ENCODE measurements around the gene MS4A8.

Gene MS4A8

DNA sequence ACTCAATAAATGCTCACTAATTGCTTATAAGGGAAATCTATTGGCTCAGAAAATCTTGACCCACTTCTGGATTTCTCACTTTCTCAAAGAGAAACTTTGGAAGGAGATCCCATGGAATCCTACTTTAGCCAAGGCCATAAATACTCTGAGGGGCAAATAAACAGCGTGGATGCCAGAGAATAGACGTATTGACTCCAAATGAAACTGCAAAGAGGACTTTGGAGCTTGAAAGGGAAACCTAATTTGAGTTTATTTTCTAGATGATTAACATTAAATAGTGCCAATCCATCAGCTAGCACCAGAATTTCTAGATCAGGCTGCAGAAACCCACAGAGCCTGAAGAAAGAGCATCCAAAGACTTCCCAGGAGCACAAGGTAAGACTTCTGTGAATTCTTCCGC lies 25.0 kb downstream of the MS4A8 start, which contains the start of gene MS4A18:
TSS of gene MS4A18 (plus strand) at position 301 of the 400 bp plus-strand sequence.
- H3K36me3 ChIP-seq (ENCODE audit: low read length) = no peaks in the 10 kb centered on the region
- no peaks in the 10 kb centered on the region for H4K20me1 ChIP-seq (ENCODE audit: low read depth, low read length)
- no peaks in the 10 kb centered on the region for H3K79me2 ChIP-seq (ENCODE audit: insufficient read depth, low read length)
- no peak within 1 kb of the TSS for H2AFZ ChIP-seq (ENCODE audit: low read depth, low read length, severe bottlenecking)
- H3K9ac ChIP-seq (ENCODE audit: low read length) = no peak within 1 kb of the TSS
- no peaks in the 10 kb centered on the region for H3K9me3 ChIP-seq (ENCODE audit: insufficient read depth, low read length)
- no peak within 1 kb of the TSS for H3K27ac ChIP-seq (ENCODE audit: low read depth, low read length)
- no peaks in the 10 kb centered on the region for H3K27me3 ChIP-seq (ENCODE audit: low read length)
- H3K9me2 ChIP-seq (replicated peaks; ENCODE audit: insufficient read depth, low read length) = no peaks in the 10 kb centered on the region
- TF ChIP-seq, protein P1, sequence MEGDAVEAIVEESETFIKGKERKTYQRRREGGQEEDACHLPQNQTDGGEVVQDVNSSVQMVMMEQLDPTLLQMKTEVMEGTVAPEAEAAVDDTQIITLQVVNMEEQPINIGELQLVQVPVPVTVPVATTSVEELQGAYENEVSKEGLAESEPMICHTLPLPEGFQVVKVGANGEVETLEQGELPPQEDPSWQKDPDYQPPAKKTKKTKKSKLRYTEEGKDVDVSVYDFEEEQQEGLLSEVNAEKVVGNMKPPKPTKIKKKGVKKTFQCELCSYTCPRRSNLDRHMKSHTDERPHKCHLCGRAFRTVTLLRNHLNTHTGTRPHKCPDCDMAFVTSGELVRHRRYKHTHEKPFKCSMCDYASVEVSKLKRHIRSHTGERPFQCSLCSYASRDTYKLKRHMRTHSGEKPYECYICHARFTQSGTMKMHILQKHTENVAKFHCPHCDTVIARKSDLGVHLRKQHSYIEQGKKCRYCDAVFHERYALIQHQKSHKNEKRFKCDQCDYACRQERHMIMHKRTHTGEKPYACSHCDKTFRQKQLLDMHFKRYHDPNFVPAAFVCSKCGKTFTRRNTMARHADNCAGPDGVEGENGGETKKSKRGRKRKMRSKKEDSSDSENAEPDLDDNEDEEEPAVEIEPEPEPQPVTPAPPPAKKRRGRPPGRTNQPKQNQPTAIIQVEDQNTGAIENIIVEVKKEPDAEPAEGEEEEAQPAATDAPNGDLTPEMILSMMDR (IDR thresholded peaks at IDR 0.05; ENCODE audit: insufficient read depth, low read length, poor library complexity, severe bottlenecking) = no peak
- TF ChIP-seq EZH2phosphoT487 (conservative IDR thresholded peaks at IDR 0.05; ENCODE audit: low read length) = no peak
- H3K4me2 ChIP-seq (ENCODE audit: low read depth, low read length, poor library complexity, severe bottlenecking) = no peak within 1 kb of the TSS
- no peaks in the 10 kb centered on the region for H3F3A ChIP-seq (ENCODE audit: insufficient read depth)
- H3K4me3 ChIP-seq (ENCODE audit: insufficient read depth, low read length, poor library complexity, severe bottlenecking) = no peak within 1 kb of the TSS

DNA sequence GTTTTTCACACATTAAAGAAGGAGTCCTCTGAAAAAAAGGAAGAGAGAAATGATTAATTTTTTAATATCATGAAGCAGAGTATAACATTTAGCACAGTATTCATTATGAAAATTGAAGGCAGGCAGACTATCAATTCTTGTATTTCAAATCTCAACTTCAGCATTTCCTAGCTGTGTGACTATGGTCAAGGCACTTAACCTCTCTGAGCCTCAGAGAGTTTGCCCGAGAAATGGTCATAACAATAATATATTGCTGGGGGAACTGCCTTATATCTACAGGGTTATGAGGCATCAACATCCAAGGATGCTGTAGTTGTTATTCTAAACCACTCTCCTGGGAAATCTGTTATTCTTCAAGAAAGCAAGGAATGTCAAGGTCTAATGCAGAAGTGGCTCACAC lies 26.2 kb downstream of the MS4A8 start:
- H3F3A ChIP-seq (ENCODE audit: insufficient read depth) = no peaks in the 10 kb centered on the region
- TF ChIP-seq EZH2phosphoT487 (conservative IDR thresholded peaks at IDR 0.05; ENCODE audit: low read length) = no peak
- TF ChIP-seq, protein P1 (IDR thresholded peaks at IDR 0.05; ENCODE audit: insufficient read depth, low read length, poor library complexity, severe bottlenecking) = no peak
- H2AFZ ChIP-seq (ENCODE audit: low read depth, low read length, severe bottlenecking) = no peak overlapping the region

DNA sequence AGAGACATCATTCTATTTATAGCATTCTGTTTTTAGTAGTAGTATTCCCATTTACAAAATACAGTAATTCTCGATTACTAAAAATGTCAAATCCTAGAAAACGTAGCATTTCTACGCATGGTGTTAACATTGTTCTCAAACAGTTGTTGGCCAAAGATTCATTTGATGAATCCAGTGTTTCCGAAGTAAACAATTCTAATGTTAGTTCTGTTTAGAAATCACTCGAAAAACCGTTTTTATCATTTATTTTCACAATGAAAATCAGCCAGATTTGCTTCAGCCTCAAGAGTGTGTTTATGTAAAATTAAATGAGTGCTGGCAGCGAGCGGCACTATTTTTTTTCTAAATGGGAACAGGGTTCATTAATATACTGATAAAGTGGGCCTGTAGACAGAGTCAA lies 32.2 kb downstream of the MS4A8 start:
- no peak overlapping the region for H3K9ac ChIP-seq (ENCODE audit: low read length)
- no peaks in the 10 kb centered on the region for H4K20me1 ChIP-seq (ENCODE audit: low read depth, low read length)
- TF ChIP-seq EZH2phosphoT487 (conservative IDR thresholded peaks at IDR 0.05; ENCODE audit: low read length) = no peak
- TF ChIP-seq, protein P1 (IDR thresholded peaks at IDR 0.05; ENCODE audit: insufficient read depth, low read length, poor library complexity, severe bottlenecking) = no peak
- H3K79me2 ChIP-seq (ENCODE audit: insufficient read depth, low read length) = no peaks in the 10 kb centered on the region
- H3K4me2 ChIP-seq (ENCODE audit: low read depth, low read length, poor library complexity, severe bottlenecking) = no peak overlapping the region
- no peaks in the 10 kb centered on the region for H3K36me3 ChIP-seq (ENCODE audit: low read length)
- no peak overlapping the region for H2AFZ ChIP-seq (ENCODE audit: low read depth, low read length, severe bottlenecking)
- H3F3A ChIP-seq (ENCODE audit: insufficient read depth) = no peaks in the 10 kb centered on the region
- no peak overlapping the region for H3K27ac ChIP-seq (ENCODE audit: low read depth, low read length)
- no peaks in the 10 kb centered on the region for H3K9me2 ChIP-seq (replicated peaks; ENCODE audit: insufficient read depth, low read length)
- H3K9me3 ChIP-seq (ENCODE audit: insufficient read depth, low read length) = no peaks in the 10 kb centered on the region
- no peak overlapping the region for H3K4me3 ChIP-seq (ENCODE audit: insufficient read depth, low read length, poor library complexity, severe bottlenecking)
- H3K27me3 ChIP-seq (ENCODE audit: low read length) = no peaks in the 10 kb centered on the region

More for the DNA sequence above, 26.2 kb downstream of the MS4A8 start:
- Histone ChIP-seq H3K79me2 (ENCODE audit: insufficient read depth, low read length) (no peaks in the 10 kb centered on the region), H3K9me3 (ENCODE audit: insufficient read depth, low read length) (no peaks in the 10 kb centered on the region), H3K27ac (ENCODE audit: low read depth, low read length) (no peak overlapping the region), H3K9me2 (replicated peaks; ENCODE audit: insufficient read depth, low read length) (no peaks in the 10 kb centered on the region), H3K4me2 (ENCODE audit: low read depth, low read length, poor library complexity, severe bottlenecking) (no peak overlapping the region), H4K20me1 (ENCODE audit: low read depth, low read length) (no peaks in the 10 kb centered on the region), H3K36me3 (ENCODE audit: low read length) (no peaks in the 10 kb centered on the region), H3K27me3 (ENCODE audit: low read length) (no peaks in the 10 kb centered on the region), H3K9ac (ENCODE audit: low read length) (no peak overlapping the region), H3K4me3 (ENCODE audit: insufficient read depth, low read length, poor library complexity, severe bottlenecking) (no peak overlapping the region)

Data from SU-DHL-6 (cell line).